ENCODE data around the gene TRPV6.

TRPV6 gene

DNA sequence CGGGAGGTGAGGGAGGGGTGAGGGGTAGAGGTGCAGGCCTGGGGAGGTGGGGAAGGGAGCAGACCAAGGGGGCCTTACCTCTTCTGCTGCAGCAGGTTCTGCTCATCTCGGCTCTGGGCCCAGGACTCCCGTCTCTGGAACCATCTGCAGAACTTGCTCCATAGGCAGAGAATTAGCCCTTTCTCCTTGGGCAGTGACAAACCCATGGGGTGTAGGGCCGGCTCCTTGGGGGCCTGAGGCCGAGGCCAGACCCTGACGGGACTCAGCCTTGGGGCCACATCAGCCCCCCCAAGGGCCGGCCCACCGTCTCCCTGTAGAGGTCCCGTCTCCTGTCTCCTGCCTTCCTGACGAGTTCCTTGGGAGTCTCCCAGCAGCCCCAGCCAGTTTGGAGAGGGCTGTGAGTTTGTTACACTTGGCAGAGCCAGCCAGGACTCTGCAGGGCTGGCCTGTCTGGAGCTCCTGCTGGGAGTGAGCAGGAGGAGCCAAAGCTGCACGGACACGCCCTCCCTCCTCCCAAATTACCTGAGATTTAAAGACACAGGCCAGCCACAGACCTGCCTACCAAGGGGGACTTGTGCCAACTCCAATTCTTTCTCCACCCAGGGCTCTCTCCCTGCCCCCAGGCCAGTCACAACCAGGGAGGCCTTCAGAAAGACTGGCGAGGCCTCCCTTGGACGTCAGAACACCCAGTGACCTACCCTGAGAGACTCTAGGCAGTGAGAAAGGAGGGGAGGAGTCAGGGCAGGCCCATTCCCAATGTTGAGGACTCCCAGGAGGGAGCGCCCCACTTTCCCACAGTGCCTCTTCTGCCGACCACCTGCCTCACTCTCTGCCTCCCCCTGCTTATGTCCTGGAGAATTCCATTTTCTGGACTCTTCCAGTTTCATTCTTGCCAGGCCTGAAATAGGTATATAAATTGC lies at the start of gene TRPV6:
Gene TRPV6 (minus strand): TSS at position 435 of the 920 bp plus-strand sequence.
- TF ChIP-seq REST (IDR thresholded peaks at IDR 0.05; ENCODE audit: low read depth) (no peak), RAD21 (IDR thresholded peaks at IDR 0.05; ENCODE audit: low read depth) (no peak), NFIC (IDR thresholded peaks at IDR 0.05) (peak; percentile 59), MAX (IDR thresholded peaks at IDR 0.05) (0 out of 2 replicates have a peak, but pooled peaks have one; percentile 15), FOXM1 (IDR thresholded peaks at IDR 0.05; ENCODE audit: borderline replicate concordance, low read depth) (no peak), TEAD4 (IDR thresholded peaks at IDR 0.05) (no peak), TAF1 (IDR thresholded peaks at IDR 0.05; ENCODE audit: low read depth) (no peak), YY1 (IDR thresholded peaks at IDR 0.05; ENCODE audit: low read depth) (no peak), EP300 (IDR thresholded peaks at IDR 0.05; ENCODE audit: borderline replicate concordance) (no peak)

GRCh38 chr7:142934056-142934455 lies 48.5 kb upstream of the TRPV6 start:
- no peak for TF ChIP-seq TAF1 (IDR thresholded peaks at IDR 0.05; ENCODE audit: low read depth)
- no peak for TF ChIP-seq TCF12 (IDR thresholded peaks at IDR 0.05; ENCODE audit: low read depth)
- TF ChIP-seq MAX (IDR thresholded peaks at IDR 0.05), result no peak
- no peak for TF ChIP-seq NFIC (IDR thresholded peaks at IDR 0.05)
- TF ChIP-seq EP300 (IDR thresholded peaks at IDR 0.05; ENCODE audit: borderline replicate concordance), result no peak
- TF ChIP-seq CEBPB (IDR thresholded peaks at IDR 0.05), result no peak
- TF ChIP-seq EGR1 (IDR thresholded peaks at IDR 0.05), result no peak

DNA sequence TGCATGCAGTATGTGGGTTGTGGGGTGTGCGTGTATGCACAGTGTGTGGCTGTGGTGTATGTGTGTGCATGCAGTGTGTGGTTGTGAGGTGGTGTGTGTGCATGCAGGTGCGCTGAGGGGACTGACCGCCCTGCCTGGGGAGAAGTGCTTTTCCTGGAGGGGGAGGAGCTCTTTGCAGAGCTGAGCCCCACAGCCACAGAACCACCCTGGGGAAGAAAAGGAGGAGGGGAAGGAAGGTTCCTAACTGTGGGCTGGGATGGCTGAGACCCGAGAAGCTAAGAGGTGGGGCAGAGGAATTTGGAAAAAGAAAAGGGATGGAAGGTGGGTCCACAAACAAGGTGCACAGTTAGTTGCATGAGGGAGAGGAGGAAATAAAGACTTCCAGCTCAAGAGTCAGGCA lies 48.1 kb upstream of the TRPV6 start, which contains the start of gene TRPV5:
Gene TRPV5 (minus strand): TSS at position 123 of the 400 bp plus-strand sequence. CDS start 287 bp downstream, outside the sequence.
- TF ChIP-seq, protein P1, sequence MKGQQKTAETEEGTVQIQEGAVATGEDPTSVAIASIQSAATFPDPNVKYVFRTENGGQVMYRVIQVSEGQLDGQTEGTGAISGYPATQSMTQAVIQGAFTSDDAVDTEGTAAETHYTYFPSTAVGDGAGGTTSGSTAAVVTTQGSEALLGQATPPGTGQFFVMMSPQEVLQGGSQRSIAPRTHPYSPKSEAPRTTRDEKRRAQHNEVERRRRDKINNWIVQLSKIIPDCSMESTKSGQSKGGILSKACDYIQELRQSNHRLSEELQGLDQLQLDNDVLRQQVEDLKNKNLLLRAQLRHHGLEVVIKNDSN (IDR thresholded peaks at IDR 0.05), result no peak
- no peak for TF ChIP-seq EP300 (IDR thresholded peaks at IDR 0.05; ENCODE audit: borderline replicate concordance)
- no peak for TF ChIP-seq FOXM1 (IDR thresholded peaks at IDR 0.05; ENCODE audit: borderline replicate concordance, low read depth)
- TF ChIP-seq RAD21 (IDR thresholded peaks at IDR 0.05; ENCODE audit: low read depth), result no peak
- TF ChIP-seq TCF12 (IDR thresholded peaks at IDR 0.05; ENCODE audit: low read depth), result no peak
- TF ChIP-seq YY1 (IDR thresholded peaks at IDR 0.05; ENCODE audit: low read depth), result no peak
- no peak for TF ChIP-seq REST (IDR thresholded peaks at IDR 0.05; ENCODE audit: low read depth)
- TF ChIP-seq ZBTB7A (IDR thresholded peaks at IDR 0.05; ENCODE audit: low read depth), result no peak
- TF ChIP-seq CREB1 (IDR thresholded peaks at IDR 0.05; ENCODE audit: low read depth), result no peak
- TF ChIP-seq TEAD4 (IDR thresholded peaks at IDR 0.05), result no peak
- no peak for TF ChIP-seq MAX (IDR thresholded peaks at IDR 0.05)
- no peak for TF ChIP-seq NFIC (IDR thresholded peaks at IDR 0.05)
- no peak for TF ChIP-seq CEBPB (IDR thresholded peaks at IDR 0.05)
- TF ChIP-seq EGR1 (IDR thresholded peaks at IDR 0.05), result no peak
- no peak for TF ChIP-seq TAF1 (IDR thresholded peaks at IDR 0.05; ENCODE audit: low read depth)

DNA sequence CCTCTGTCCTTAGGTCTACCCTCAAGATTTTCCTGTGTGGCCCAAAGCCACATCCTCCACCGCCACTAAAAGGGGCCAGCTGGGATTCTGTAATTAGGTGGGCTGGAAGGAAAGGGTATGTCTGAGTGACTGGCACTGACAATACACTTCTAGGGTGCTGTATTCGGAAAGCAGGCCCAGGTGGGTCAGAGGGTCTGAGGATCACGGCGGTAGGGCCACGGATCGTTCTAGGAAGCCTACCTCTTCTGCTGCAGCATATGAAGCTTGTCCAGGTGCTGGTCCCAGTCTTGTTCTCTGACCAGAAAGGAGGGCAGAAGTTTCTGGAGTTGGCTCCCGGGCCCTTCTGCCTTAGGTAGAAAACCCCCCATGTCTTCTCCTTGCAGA lies 47.5 kb upstream of the TRPV6 start:
- no peak for TF ChIP-seq ZBTB7A (IDR thresholded peaks at IDR 0.05; ENCODE audit: low read depth)
- TF ChIP-seq CEBPB (IDR thresholded peaks at IDR 0.05), result no peak
- TF ChIP-seq, protein P1 (IDR thresholded peaks at IDR 0.05), result no peak

DNA sequence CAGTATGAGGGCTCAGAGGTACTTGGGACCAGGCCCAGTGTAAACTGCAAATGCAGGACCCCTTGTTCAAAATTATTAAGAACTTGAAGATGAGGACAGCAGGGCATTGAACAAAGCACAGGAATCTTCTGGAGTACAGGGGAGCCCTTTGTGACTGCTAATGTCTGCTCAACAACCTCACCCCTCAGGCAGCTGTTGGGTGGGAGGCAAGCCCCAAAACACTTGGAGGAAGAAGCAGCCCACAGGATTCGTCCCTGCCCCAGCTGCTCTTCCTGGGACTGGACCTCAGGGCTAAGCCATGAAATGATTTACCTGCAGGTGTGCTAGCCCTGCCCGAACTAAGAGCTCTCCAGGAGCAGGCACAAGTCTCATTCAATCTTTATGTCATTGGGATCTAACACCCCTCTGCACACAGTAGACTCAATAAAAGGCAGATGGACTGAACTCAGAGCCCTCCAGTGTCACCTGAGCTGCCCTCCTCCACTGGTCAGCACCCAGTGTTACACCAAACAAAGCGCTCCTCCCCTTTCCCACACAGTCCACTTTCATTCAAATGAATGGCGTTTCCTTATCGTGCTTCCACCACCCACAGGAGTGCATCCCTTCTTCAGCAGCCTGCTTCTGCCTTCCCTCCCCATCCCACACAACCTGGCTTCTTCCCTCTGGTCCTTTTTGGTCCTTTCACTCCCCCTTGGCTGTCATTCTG lies 47.0 kb upstream of the TRPV6 start:
- TF ChIP-seq, protein P1 (IDR thresholded peaks at IDR 0.05), result no peak
- TF ChIP-seq YY1 (IDR thresholded peaks at IDR 0.05; ENCODE audit: low read depth) (no peak), TEAD4 (IDR thresholded peaks at IDR 0.05) (no peak), ZBTB7A (IDR thresholded peaks at IDR 0.05; ENCODE audit: low read depth) (no peak), CREB1 (IDR thresholded peaks at IDR 0.05; ENCODE audit: low read depth) (no peak), EGR1 (IDR thresholded peaks at IDR 0.05) (no peak), TAF1 (IDR thresholded peaks at IDR 0.05; ENCODE audit: low read depth) (no peak), MAX (IDR thresholded peaks at IDR 0.05) (no peak), CEBPB (IDR thresholded peaks at IDR 0.05) (no peak), REST (IDR thresholded peaks at IDR 0.05; ENCODE audit: low read depth) (no peak), RAD21 (IDR thresholded peaks at IDR 0.05; ENCODE audit: low read depth) (no peak), TCF12 (IDR thresholded peaks at IDR 0.05; ENCODE audit: low read depth) (no peak), FOXM1 (IDR thresholded peaks at IDR 0.05; ENCODE audit: borderline replicate concordance, low read depth) (no peak)
